ENCODE results near the gene GPR6.

The GPR6 gene, protein sequence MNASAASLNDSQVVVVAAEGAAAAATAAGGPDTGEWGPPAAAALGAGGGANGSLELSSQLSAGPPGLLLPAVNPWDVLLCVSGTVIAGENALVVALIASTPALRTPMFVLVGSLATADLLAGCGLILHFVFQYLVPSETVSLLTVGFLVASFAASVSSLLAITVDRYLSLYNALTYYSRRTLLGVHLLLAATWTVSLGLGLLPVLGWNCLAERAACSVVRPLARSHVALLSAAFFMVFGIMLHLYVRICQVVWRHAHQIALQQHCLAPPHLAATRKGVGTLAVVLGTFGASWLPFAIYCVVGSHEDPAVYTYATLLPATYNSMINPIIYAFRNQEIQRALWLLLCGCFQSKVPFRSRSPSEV

DNA sequence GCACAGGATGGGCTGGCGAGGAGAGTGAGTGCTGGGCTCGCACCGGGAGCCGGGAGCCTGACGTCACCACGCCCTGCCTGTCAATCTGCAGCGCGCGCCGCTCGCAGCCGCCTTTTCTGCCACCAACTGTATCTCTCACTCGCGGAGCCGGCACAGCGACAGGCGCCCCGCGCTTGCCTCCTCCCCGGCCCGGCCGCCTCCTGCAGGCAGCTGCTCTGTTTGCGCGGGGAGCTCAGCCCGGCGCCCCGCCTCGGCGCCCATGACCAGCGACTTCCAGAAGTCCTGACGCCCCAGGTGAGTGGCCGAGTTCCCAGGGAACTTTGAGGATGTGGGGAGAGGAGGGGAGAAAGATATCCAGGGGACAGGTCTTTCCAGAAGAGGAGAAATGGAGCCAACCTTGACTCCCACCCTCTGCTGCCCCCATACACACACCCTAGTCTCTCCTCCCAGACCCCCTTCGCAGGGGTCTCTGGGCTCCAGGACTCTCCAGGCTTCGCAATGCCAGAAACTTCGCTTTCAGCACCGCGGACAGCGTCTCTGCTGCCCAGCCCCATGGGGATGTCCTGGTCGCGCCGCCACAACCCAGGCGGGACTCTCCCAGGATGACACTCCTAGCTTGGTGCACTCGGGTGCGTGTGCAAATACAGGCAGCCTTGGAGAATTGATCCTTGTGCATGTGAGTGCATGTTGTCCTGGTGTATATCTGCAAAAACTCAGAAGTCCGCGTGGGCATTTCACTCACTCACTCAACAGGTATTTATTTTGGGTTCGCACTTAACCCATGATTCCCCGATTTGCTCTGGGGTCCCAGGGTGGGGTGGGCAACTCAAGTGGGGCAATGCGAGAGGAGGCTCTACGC lies at the start of gene GPR6:
GPR6 (plus strand) TSS at position 138 of the 859 bp plus-strand sequence. CDS start 802 bp downstream, outside the sequence.
- peak; percentile 67 for DNase-seq (ENCODE audit: low spot score)

DNA sequence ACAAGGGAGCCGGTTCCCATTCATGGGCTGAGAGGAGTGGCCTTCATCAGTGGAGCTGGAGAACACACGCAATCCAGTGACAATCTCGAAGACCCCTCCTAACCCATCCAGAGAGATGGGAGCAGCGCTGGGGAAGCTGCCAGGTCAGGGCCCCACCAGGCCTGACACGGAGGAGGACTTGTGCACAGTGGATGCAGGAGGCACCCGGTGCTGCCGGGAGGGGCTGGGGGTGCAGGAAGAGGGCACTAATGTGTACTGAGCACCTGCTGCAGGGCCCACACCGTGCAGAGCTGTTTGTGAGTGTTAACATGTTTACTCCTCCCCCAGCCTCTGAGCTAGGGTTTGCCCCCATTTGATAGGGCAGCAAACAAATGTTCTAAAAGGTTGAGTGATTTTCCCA lies 43.8 kb upstream of the GPR6 start:
- no peak for DNase-seq (ENCODE audit: low spot score)

DNA sequence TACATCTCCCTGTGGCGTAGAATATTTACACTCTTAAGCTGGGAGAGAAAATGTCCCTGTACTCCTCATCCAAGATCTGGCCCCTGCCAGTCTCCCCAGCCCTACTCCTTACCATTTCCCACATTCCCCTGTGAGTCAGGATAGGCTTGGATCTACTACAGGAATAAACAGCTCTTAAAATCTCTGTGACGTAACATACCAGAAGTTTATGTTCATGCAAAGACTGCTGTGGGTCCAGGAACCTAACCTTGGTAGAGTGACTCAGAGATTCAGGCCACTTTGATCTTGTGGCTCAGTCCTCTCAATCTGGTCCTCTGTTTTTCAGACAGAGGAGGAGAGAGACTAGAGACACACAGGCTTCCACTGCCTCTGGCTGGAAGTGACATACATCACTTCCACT lies 38.5 kb upstream of the GPR6 start:
- no peak for DNase-seq (ENCODE audit: low spot score)

DNA sequence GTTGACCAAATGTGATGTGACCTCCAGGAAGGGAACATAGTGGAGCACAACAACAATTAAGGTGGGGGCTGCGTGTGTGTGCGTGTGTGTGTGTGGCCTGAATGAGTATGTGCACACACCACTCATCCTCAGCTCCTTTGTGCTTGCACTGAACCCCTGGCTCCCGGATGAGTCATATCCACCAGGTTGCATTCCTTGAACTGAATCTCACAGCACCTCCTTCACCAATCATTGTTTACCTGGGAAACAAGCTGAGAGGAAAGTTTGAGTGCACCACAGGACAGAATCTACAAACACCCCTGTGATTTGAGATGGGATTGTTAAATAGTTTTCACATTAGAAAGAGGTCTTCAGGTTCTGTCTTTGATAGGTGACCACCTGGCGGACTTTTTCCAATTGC lies 33.7 kb upstream of the GPR6 start:
- DNase-seq (ENCODE audit: low spot score) = no peak

DNA sequence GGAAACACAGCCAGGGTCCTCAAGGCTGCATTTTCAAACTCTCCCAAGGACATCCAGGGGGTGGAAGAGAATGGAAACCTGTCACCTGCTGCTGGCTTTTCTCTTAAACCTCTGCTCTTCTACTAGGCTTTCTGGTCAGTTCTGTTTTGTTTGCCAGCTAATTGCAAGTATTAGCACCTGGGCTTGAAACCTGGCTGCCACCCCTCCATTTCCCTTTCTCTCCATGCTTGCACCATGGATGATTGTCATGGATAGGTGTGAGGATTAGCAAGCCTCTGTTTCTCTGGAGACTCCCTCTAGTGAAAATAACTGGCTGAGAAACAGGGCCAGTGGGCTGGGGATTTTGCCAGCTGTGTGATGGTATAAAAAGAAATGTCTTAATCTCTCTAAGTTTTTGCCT lies 33.0 kb upstream of the GPR6 start:
- DNase-seq (ENCODE audit: low spot score) = no peak

DNA sequence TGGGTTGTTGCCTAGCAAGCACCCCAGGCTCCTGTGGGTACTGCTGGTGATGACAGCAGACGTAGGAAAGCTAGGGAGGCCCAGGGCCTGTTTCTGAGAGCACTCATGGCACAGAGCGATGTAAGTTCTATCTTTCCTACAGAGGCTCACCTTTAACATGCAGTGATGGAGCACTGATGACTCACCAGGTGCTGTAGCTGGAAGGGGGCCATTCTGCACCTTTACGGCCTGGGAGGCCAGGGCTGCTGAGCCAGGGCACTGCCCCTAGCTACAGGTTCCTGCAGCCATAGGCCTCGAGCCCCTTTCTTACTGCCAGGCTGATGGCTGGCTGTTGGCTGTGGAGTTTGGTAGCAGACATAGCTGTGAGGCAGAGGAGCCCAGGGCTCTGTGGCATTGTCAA lies 31.1 kb upstream of the GPR6 start:
- DNase-seq (ENCODE audit: low spot score) = no peak

DNA sequence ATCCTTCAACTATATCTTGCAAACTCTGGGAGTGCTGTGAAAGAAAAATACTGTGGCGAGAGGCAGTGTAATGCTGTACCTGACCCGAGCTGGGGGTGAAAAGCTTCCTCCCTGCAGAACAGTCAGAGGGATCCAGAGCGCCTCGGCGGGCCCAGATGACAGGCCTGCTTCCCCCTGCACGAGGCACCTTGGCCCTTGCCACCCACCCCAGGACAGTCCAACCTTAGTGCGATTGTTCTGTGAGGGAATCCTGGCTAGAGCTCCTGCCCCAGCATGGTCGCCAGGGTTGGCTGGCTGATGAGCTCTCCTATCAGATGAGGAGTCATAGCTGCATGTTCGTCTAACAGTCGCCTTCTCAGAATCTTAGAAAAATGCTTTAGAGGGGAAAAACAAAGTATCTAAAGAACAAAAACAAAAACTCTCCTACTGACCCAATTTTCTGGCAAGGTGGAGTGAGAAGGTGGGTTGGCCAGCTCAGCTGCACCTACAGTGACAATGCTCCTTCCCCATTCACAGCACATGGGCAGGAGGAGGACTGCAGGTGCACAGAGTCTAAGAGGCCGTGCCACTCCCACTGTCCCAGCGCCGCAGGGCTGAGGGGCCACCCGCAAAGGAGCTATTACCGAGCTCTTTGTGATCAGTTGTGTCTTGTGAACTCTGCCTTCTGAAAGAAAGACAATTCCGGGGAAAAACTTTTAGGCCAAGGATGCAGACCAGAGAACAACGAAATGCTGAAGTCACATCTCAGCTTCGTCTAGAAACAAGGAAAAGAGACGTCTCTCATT lies 28.6 kb upstream of the GPR6 start:
- no peak for DNase-seq (ENCODE audit: low spot score)

DNA sequence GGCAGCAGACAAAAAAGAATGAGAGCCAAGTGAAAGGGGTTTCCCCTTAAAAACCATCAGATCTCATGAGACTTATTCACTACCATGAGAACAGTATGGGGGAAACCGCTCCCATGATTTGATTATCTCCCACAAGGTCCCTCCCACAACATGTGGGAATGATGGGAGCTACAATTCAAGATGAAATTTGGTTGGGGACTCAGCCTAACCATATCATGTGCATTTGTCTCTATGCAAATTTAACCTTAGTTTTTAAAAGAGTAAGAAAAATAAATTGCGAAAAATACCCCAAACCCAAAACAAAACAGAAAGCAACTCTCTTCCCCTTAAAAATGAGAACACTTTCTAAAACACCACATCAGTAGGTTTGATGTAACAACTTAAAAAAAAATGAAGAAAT lies 22.6 kb upstream of the GPR6 start:
- no peak for DNase-seq (ENCODE audit: low spot score)

DNA sequence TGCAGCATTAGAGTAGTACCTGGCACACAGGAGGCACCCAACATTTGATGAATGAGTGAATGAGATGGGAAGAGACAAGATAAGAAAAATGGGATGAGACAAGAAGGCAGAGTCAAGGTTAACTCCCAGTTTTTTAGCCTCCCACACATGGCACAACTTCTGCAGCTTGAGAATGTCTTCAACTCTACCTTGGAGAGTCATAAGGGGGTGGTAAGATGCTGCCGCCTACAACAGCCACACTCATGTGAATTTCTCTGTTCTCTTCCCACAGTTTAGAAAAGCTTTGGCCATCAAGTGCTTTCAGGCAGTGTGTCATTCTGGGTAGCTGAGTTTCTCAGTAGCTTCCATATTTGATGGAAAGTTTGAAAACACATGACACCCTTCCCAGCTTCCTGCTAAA lies 19.5 kb upstream of the GPR6 start:
- DNase-seq (ENCODE audit: low spot score) = no peak

DNA sequence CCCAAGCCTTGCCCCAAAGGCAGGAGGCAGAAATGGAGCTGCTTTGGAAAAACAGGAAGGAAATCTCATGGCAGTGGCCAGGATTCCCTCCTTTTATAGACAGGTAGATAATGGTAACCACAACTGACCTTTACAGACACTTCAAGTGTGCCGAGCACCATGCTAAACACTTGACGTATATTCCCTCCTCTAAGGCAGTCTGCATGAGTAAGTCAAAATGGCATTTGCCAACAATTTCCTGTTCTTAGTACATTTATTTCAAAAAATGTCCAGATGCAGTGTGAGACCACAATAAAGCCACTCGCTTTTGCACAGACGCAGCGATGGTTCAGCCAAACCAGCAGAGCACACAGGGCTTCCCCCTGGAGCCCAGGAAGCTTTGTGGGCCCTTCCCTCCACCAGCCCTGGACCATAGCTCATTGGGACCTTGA lies 16.5 kb upstream of the GPR6 start:
- no peak for DNase-seq (ENCODE audit: low spot score)

DNA sequence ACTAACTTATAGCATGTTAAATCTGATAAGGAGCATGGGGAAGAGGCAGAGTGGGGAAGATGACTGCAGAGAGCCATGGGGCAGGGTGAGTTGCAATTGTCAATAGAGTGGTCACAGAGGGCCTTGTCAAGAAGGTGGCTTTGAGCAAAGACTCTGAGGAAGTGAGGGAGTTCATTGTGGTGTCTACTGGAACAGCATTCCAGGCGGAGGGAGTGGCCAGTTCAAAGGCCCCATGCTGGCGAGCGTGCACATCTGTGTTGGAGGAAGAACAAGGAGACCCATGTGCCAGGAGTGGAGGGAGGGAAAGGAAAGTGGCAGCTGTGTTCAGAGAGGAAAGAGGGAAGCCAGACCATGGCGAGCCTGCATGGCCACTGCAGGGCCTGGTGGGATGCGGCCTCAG lies 15.8 kb upstream of the GPR6 start:
- DNase-seq (ENCODE audit: low spot score) = no peak

DNA sequence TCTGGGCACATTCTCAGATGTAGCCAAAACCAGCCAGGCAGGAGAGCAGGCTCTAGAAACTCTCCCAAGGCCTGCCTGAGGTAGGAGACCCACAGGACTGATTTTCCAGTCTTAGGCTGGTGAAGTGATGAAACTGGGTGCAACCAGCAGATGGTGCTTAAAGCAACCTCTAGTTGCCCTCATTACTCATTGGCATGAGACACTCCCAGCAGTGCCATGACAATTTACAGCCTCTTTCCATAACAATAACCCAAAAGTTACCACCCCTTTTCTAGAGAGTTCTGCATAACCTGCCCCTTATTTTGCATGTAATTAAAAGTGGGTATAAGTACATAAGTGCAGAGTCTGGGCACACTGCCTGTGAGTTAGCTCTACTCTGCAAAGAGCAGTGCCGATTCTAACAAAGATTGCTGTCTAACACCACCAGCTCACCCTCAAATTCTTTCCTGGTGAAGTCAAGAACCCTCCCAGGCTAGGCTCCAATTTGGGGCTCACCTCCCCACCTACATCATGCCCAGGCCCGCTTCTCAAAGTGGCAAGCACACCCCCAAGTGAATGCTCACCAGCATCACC lies 14.4 kb upstream of the GPR6 start:
- DNase-seq (ENCODE audit: low spot score) = no peak

DNA sequence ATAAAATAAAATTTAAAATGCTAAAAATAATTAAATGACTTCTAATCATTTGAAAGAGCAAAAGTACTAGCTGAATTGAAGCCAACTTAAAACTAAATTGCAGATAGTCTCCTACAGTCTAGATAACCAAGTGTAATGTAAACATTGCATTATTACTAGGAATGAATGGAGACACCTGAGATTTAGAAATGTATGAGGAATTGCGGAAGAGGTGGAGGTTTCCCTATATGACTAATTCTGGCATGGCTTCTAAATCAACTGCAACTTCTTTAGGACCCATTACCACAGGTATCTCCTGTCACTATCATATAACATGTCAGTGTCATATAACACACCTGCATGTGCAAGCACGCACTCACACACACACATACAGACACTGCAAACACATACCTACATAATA lies 13.2 kb upstream of the GPR6 start:
- no peak for DNase-seq (ENCODE audit: low spot score)

DNA sequence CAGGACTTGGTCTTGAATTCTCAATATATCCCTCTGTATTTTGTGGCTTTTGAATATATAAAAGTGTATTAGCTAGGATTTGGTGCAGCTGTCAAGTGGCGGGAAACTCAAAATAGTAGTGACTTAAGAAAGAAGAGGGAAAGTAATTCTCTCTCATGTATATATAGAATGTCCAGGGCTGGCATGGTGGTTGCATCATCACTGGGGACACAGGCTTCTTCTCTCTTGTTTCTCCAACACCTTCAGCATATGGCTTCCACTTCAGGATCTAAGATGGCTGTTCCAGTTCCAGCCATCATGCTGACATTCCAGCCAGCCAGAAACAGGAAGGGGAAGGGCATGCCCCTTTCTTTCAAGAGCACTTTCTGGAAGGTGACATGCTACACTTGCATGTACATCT lies 11.8 kb upstream of the GPR6 start:
- no peak for DNase-seq (ENCODE audit: low spot score)

DNA sequence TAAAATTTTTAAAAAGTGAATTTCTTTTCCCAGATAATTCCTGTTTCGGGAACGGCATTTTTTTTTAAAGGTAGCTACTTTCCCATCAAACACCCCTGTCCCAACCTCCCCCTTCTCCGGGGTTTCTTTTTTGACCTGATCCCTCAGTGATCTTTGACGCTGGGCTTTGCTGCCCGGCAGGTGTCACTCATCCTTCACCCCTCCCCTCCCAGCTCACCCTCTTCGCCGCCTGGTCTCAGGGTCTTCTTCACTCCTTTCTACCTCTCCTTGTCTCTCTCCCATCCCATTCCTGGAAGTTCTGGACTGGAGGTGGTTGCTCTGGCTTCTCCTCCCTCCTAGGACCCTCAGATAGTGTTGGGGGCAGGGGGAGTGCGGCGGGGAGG lies 329 bp upstream of the GPR6 start:
- no peak for DNase-seq (ENCODE audit: low spot score)

DNA sequence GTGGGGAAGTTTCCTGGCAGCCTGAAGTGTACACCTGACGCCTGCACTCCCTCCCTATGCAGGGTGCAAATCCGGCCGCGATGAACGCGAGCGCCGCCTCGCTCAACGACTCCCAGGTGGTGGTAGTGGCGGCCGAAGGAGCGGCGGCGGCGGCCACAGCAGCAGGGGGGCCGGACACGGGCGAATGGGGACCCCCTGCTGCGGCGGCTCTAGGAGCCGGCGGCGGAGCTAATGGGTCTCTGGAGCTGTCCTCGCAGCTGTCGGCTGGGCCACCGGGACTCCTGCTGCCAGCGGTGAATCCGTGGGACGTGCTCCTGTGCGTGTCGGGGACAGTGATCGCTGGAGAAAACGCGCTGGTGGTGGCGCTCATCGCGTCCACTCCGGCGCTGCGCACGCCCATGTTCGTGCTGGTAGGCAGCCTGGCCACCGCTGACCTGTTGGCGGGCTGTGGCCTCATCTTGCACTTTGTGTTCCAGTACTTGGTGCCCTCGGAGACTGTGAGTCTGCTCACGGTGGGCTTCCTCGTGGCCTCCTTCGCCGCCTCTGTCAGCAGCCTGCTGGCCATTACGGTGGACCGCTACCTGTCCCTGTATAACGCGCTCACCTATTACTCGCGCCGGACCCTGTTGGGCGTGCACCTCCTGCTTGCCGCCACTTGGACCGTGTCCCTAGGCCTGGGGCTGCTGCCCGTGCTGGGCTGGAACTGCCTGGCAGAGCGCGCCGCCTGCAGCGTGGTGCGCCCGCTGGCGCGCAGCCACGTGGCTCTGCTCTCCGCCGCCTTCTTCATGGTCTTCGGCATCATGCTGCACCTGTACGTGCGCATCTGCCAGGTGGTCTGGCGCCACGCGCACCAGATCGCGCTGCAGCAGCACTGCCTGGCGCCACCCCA lies 1.2 kb downstream of the GPR6 start:
- no peak for DNase-seq (ENCODE audit: low spot score)

DNA sequence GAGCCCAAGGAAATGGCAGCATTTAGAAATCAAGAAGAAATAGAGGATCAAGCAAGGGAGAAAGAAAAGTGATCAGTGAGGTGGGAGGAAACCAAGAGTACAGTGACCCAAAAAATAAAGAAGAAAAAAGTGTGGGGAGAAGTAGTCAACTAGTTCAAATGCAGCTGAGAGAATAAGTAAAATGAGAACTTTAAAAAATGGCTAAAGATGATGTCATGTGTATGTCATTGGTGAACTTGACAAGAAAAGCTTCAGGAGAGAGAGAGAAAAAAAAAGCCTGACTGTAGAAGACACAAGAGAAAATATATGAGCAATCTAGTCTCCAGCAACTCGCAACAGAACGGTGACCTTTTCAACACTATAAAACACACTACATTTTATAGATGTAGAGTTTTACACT lies 6.3 kb downstream of the GPR6 start:
- DNase-seq (ENCODE audit: low spot score) = no peak

DNA sequence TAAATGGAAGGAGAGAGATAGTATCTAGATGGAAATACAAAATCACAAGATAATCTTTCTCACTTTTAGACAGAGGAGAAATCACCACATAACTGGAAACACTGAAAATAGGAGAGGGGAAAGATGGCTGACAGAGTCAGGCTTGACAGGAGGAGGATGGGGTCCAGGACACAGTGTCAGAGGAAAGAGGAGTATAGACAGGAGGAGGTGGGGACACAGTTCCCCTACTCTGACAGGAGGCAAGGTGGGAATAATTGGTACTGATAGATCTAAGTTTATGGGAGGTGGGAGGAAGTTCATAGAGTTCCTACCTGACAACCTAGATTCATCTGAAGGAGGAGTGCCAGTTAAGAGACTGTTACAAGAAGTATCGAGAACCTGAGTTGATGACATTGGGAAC lies 9.1 kb downstream of the GPR6 start:
- no peak for DNase-seq (ENCODE audit: low spot score)

DNA sequence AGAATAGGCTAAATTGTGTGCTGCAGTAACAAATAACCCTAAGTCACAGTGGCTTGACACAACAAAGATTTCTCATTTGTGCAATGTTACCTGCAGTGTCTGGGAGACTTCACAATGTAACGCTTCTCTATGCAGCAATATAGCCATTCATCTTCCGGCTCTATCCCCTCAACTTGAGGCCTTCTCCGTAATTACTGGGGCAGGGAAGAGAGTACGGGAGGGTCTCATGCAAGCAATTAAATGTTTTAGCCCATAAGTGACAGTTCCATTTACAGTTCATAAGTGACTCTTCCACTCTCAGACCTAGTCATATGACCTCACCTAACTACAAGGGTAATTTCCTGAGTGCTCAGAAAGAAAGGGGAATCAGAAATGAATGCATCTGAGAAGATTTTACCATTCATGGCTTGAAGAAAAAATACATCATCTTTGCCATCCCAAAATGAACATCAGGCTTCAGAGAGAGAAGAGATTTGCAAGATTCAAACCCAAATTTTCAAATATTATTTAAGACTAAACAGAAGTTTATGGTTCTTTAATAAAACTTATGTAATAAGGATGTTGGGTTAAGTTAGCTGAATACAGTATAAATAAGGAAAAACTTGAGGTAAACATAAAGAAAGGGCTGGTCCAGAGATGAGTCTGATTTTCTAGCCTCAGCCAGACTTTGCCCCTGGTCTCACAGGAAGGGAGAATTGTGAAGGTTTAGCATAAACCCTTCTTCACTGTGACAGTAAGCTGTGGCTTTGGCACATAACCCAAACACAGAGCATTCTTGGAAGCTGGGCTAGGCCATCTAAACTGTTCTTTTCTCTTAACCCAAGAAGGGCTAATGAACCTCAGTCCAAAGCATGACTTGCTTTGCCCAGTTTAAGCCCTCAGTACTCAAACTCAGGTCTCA lies 13.3 kb downstream of the GPR6 start:
- no peak for DNase-seq (ENCODE audit: low spot score)

DNA sequence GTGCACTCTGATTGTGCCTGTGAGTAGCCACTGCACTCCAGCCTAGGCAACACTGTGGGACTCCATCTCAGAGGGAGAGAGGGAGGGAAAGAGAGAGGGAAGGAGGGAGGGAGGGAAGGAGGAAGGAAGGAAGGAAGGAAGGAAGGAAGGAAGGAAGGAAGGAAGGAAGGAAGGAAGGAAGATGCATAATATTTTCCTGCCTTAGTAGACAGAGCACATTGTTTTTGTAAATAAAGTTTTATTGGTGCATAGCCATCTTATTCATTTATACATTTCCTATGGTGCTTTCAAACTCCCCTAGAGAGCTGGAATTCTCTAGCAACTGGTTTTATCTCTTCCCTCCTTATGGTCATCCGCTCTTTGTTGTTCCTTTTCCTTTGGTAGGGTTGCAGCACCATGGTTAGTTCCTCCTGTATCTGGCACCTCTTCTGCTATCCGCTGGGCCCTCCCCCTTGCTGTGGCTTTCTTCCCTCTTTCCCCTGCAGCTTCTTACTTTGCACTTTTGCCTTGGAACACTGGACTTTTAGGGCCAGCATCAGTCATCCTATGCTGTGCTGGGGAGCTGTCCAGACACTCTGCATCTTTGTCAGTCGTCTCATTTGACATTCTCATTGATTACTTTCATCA lies 20.2 kb downstream of the GPR6 start:
- no peak for DNase-seq (ENCODE audit: low spot score)

All from AG08395 (cell line).